Neutrophil (primary cell): ENCODE results near the gene HS6ST3.

ENCODE experiments used
- H3K27ac ChIP-seq: fragments of 200-600 bp; sonication (generic); 2 replicates; pipeline ENCODE4 v1.5.1; 2016; ENCODE audit warnings: mild to moderate bottlenecking, moderate library complexity
- H3K27me3 ChIP-seq: fragments of 200-600 bp; sonication (generic); 2 replicates; pipeline ENCODE4 v1.6.0; 2016; ENCODE audit warnings: mild to moderate bottlenecking
- H3K36me3 ChIP-seq: fragments of 200-600 bp; sonication (generic); 2 replicates; pipeline ENCODE4 v1.5.1; 2017
- H3K4me1 ChIP-seq, 2 experiments: fragments of 200-600 bp in 1 of 2; sonication (generic) in 1 of 2; 1 replicate in 1 of 2; 2 replicates in 1 of 2; pipeline versions ENCODE4 v1.5.1 to v1.6.1; 2013 to 2016; ENCODE audit warnings: low read depth in 1 of 2, low read length in 1 of 2, mild to moderate bottlenecking in 1 of 2, moderate library complexity in 1 of 2; ENCODE audit not compliant: control insufficient read depth in 1 of 2, insufficient read depth in 1 of 2
- H3K4me3 ChIP-seq, 2 experiments: fragments of 200-600 bp in 1 of 2; sonication (generic) in 1 of 2; 1 replicate in 1 of 2; 2 replicates in 1 of 2; pipeline ENCODE4 v1.5.1; 2013 to 2016; ENCODE audit warnings: low read depth in 1 of 2, low read length in 1 of 2, mild to moderate bottlenecking in 1 of 2, moderate library complexity in 1 of 2
- H3K9me3 ChIP-seq: fragments of 200-600 bp; sonication (generic); 2 replicates; pipeline ENCODE4 v1.5.1; 2016
- CTCF ChIP-seq: fragments of 200-600 bp; sonication (generic); IDR thresholded peaks from 2 replicates; pipeline ENCODE4 v1.5.1; 2016; ENCODE audit warnings: antibody characterized with exemption

HS6ST3 gene

GRCh38 chr13:96684907-96685306, 595.0 kb downstream of the HS6ST3 start:
- Histone ChIP-seq H3K4me1 (no peaks in the 10 kb centered on the region), H3K9me3 (no peaks in the 10 kb centered on the region), H3K4me3 (no peak overlapping the region), H3K27me3 (no peaks in the 10 kb centered on the region), H3K27ac (no peak overlapping the region), H3K36me3 (no peaks in the 10 kb centered on the region)
- no peak for TF ChIP-seq CTCF

- Histone ChIP-seq H3K36me3 (no peaks in the 10 kb centered on the region), H3K4me1 (no peaks in the 10 kb centered on the region), H3K9me3 (no peaks in the 10 kb centered on the region), H3K4me3 (no peak overlapping the region), H3K27me3 (no peaks in the 10 kb centered on the region), H3K27ac (no peak overlapping the region)
- TF ChIP-seq CTCF, result no peak
Measured at GRCh38 chr13:96686286-96686685, 596.4 kb downstream of the HS6ST3 start.

GRCh38 chr13:96687191-96687590, 597.3 kb downstream of the HS6ST3 start:
- no peaks in the 10 kb centered on the region for H3K27me3 ChIP-seq
- no peak overlapping the region for H3K27ac ChIP-seq
- no peaks in the 10 kb centered on the region for H3K4me1 ChIP-seq
- no peak for TF ChIP-seq CTCF
- H3K4me3 ChIP-seq, result no peak overlapping the region
- H3K9me3 ChIP-seq, result no peaks in the 10 kb centered on the region
- H3K36me3 ChIP-seq, result no peaks in the 10 kb centered on the region

GRCh38 chr13:96690998-96691397, 601.1 kb downstream of the HS6ST3 start:
- Histone ChIP-seq H3K27me3 (no peaks in the 10 kb centered on the region), H3K4me1 (no peaks in the 10 kb centered on the region), H3K9me3 (no peaks in the 10 kb centered on the region), H3K4me3 (no peak overlapping the region), H3K36me3 (no peaks in the 10 kb centered on the region), H3K27ac (no peak overlapping the region)
- TF ChIP-seq CTCF, result no peak

GRCh38 chr13:96696389-96696900, 606.5 kb downstream of the HS6ST3 start:
- Histone ChIP-seq H3K9me3 (no peaks in the 10 kb centered on the region), H3K4me3 (no peak overlapping the region), H3K36me3 (no peaks in the 10 kb centered on the region), H3K27me3 (no peaks in the 10 kb centered on the region), H3K27ac (no peak overlapping the region), H3K4me1 (no peaks in the 10 kb centered on the region)
- no peak for TF ChIP-seq CTCF

GRCh38 chr13:96700657-96701056, 610.8 kb downstream of the HS6ST3 start:
- H3K27me3 ChIP-seq, result no peaks in the 10 kb centered on the region
- TF ChIP-seq CTCF, result no peak
- no peaks in the 10 kb centered on the region for H3K36me3 ChIP-seq
- H3K4me1 ChIP-seq, result no peaks in the 10 kb centered on the region
- H3K4me3 ChIP-seq, result no peak overlapping the region
- no peak overlapping the region for H3K27ac ChIP-seq
- H3K9me3 ChIP-seq, result no peaks in the 10 kb centered on the region
